ENCODE results near the gene LSAMP.
"Not testable (repeated sequence)": the region's sequence is repeated elsewhere in the genome, so short reads cannot be mapped to it uniquely, and the experiment has no call there.

Gene LSAMP

DNA sequence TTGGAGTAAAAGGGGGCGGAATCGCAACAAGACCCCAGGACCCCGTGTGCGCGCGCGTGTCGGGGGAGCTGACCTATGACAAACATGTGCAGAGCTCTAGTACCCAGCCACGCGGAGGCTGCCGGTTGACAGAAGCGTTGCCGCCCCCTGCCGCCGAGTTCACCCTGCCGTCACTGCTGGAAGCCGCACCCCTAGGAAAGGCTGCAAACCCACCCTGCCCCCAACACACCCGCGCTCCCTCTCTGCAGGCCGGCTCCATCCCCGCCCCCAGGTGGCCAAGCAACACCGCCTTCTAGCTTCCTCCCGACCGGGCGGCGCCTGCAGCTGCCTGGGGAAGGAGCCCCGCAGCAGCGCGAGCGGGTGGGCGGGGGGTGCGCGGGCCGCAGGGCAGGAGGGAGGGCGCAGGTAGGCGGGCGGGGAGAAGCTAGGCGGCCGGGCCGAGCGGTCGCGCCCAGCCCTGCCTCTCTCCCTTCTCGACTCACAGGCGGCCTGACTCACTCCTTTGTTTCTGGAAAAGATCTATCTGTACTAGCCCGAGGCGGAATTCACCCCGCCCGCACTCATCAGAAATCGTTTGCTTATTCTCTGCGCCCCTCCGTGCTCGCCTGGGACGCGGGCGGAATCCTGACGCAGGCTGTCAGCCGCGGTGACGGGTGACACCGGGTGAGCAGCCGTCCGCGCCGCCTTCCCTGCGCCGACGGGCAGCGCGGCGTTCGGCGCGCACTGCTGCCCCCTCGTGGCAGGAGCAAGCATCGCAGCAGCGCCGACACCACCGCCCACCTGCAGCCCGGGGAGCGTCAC lies 661.1 kb downstream of the LSAMP start:
- peak; percentile 90 for DNase-seq

DNA sequence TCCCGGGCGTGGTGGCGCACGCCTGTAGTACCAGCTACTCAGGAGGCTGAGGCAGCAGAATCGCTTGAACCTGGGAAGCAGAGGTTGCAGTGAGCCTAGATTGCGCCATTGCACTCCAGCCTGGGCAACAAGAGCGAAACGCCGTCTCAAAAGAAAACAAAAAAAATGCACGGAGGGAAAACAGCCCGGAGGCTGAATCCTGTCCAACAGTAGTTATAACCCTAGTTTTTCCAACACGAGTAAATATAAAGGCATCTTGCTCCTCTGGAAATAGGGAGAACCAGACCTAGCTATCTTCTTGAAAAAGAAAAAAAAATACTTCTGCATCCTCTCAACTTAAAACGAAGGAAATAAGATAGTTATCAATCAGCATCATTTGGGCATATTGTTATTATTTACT lies 661.9 kb downstream of the LSAMP start:
- DNase-seq: not testable (repeated sequence)

DNA sequence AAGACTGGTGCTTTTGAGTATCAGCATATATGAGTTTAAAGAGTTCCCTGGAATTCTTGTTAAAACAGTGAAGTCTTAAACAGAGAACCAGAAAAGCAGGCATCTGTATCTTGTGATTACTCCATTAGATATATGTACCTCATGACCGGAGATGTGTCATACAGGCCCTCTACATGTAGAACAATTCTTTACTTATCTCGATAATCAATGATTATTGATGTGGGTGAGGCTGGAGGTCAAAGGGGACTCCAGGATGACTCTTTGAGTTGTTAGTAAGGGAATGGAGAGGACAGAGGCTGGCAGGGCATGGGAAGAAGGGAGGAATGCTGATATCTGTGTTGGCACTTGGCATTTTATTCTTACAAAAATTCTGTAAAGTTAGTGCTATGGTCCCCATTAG lies 666.3 kb downstream of the LSAMP start:
- no peak for DNase-seq

DNA sequence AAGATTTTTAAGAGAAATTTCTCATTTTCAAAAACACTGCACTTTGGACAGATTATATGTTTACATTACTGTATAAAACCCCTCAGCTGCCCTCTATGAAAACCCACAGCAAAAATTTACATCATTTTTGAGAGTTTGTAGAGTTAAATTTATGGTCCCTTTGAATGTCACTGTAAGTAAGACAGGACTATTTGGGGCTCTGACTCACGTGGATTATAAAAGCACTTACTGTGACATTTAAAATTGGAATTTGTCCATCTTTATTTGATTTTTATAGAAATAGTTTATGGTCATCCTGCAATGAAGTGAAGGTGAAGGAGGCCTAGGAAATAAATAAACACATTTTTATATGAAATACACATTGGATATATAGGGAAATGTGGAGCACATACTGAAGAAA lies 672.3 kb downstream of the LSAMP start:
- DNase-seq: no peak

DNA sequence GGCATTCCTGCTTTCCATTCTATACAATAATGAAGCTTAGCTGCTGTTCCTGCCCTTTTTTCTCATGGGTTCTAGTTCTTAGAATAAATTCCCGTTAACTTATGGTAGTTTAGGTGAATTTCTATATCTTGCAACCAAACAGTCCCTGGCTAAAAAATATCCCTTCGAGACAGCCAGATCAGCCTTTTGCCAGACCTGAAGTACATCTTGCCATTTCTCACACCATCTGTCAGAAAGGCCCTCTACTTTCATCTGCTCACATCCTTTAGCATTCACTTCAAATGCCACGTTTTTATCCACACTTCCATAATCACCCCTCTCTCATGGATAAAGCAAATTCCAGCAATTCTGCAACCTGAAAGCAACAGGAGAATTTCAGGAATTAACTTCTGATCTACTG lies 676.6 kb downstream of the LSAMP start:
- no peak for DNase-seq

DNA sequence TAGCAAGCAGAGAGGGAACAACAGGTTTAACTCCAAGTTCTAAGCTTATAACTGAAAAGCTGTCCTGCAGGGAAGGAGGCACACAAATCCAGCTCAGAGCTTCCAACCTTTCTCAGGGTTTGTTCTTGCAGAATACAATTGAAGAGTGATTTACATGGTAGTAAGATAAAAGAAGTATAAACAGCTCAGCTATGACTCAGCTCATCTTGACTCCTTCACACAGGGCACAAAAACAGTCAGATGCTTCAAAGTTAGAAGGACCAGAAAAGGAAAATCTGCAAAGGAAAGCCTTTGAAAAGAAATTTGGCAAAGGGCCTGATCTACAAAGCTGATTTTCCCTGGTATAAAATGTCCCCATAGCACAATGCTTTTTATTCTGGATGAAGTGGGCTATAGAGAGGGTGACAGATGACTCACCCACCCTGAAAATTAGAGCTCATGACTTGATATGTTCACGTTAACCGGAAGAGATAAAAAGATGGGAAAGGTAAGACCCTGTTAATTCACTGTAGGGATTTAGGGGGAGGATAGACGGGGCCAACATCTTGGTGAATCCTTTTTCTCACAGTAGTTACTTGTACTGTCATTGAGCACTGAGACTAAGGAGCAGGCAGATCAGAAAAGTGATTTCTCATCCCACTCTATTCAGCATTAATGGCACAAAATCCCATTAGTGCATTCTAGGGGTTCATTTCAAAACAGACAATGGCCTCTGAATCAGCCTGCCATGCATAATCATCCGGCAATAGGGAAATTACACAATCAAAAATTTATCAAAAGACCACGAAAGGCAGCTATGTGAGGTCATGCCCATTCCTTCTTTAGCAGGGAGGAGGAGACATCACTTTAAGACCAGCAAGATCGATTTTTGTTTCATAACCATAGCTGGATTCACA lies 678.5 kb downstream of the LSAMP start:
- no peak for DNase-seq

DNA sequence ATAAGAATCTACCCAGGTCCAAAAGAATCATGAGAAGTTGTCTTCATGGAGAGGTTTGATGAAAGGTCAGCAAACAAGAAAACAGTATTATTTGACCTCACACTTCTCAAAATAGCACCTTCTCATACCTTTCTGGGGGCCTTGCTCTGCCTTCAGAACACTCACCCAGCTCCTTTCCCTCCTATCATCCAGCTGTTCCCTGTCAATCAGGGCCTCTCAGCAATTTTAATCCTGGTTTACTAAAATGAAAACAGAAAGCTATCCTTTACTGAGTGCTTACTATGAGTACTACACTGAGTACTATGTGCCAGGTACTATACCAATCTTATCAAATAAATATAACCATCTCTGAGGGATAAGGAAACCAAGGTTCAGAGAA lies 683.4 kb downstream of the LSAMP start:
- DNase-seq: no peak

DNA sequence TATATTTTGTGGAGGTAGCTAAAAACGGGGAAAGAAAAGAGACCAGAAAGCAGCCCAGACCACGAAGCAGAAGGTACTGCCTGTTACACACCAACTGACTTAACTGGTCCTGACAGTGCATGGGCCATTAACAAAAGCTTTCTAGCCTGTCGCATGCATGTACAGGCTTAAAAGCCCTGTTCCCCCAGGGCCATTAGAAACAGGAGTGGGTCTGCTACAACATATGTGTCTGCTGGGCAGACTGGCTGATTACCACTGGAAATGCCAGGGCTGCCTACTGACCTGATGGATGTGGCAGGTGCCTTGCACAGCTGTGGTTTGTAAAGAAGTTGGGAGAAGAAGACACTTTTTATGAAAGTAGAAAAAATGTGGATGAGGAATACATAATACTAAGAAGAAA lies 684.6 kb downstream of the LSAMP start:
- DNase-seq: no peak

DNA sequence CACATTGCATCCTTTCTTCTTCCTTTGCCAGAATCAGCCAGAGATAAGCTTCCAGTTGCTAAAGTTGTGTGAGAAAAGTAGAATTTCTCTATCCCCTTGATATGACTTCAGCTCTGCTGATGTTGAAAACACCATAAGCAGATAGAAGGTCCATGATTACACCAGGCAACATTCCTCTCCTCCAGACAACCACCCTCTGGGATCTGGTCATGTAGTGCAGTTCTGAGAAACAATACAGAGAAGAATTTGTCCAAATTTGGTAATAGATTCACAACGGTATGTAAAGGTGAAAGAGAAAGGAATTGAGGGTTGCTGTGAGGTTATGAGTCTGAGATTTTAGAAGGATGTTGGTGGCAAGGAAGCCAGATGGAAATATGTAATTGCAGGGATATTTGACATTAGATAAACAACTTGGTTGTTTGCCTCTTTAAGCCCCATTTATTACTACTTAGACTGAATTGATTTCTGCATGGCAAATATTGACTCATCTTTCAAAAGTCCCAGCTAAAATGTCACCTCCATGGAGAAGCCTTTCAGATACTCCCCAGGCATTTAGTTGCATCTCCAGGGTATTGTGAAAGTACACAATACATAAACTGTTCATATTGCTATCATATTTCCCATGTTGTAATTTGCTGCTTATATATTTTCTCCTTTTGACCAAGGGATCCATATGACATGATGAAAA lies 687.1 kb downstream of the LSAMP start:
- no peak for DNase-seq

DNA sequence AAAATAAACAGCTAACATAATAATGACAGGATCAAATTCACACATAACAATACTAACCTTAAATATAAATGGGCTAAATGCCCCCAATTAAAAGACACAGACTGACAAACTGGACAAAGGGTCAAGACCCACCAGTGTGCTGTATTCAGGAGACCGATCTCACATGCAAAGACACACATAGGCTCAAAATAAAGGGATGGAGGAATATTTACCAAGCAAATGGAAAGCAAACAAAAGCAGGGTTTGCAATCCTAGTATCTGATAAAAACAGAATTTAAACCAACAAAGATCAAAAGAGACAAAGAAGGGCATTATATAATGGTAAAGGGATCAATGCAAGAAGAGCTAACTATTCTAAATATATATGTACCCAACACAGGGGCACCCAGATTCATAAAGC lies 692.3 kb downstream of the LSAMP start:
- not testable (repeated sequence) for DNase-seq
